Measurements from ENCODE around the gene ALX4.

ALX4 gene

GRCh38 chr11:44309478-44310205 is at the start of gene ALX4:
ALX4 (minus strand) TSS chr11:44310139; CDS start chr11:44310062, 77 bp downstream.
- DNase-seq (ENCODE audit: low spot score) = peak; percentile 34

DNA sequence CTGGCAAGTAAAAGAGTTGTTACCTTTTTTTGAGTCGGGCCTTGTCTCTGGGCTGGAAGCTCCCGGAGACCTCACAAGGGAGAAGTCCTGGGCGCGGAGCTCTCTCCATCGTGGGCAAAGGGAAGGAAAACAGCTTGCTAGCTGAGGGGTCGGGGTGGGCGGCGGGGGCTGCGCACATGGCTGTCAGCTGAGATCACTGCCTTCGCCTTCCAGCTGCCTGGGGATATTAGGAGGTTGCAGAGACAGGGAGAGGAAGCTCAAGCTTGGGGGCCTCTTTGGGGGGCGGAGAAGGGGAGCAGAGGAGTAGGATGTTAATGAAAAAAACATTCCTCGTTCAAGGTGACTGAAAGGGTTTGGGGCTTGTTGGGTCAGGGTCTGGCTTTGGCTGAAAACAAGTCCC is 49.2 kb upstream of the ALX4 start:
- DNase-seq (ENCODE audit: low spot score) = no peak

DNA sequence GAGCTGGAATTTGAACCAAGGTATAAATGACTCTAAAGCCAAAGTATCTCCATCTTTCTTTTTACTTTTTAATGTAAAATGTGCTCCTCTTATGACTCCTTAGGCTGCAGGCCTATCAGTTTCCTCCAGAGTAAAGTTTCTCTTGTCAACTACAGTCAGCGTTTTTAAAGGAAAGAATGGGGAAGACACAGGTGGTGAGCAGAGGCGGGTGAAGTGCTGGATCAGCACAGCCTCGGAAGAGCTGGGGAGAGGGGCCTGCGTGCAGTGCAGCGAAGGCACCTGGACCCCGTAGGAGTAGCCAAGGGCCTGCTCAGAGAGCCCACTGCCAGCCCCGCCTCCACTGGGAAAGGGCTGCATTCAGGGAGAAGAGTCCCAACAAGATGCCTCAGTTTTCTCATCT is 48.8 kb upstream of the ALX4 start:
- DNase-seq (ENCODE audit: low spot score) = no peak

DNA sequence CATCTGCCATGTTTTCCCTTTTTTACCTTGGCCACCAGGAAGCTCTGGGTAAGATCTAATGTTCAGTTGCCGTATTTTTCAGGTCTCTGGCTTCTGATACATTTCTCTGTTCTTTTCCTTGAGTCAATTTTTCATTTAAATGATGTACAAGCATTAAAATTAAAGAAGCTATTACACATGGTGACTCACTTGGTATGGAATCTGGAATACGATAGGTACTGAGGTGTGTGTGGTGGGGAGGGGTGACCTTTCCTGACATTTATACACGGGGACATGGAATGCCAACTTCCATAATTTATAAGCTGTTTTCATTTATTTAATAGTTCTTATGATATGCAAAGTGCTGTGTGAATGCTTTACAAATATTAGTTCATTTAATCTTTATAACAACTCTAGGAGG is 47.8 kb upstream of the ALX4 start:
- no peak for DNase-seq (ENCODE audit: low spot score)

DNA sequence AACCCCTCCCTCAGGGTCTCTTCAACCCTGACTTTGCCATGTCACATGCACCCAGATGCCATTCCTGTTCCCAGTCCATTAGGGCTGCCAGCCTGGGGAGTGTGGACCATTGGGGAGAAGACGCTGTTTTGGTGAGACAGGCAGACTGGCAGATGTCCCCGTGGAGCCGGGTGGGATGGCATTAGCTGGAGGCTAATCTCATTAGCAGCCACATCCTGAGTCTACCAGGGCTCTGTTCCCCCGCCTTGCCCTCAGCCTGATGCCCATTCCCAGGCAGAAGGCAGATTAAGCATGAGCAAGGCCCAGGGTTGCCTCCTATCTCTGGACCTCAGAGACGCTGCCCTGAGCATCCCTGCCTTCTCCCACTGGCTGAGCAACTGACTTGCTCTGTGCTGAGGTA is 46.4 kb upstream of the ALX4 start:
- DNase-seq (ENCODE audit: low spot score) = no peak

DNA sequence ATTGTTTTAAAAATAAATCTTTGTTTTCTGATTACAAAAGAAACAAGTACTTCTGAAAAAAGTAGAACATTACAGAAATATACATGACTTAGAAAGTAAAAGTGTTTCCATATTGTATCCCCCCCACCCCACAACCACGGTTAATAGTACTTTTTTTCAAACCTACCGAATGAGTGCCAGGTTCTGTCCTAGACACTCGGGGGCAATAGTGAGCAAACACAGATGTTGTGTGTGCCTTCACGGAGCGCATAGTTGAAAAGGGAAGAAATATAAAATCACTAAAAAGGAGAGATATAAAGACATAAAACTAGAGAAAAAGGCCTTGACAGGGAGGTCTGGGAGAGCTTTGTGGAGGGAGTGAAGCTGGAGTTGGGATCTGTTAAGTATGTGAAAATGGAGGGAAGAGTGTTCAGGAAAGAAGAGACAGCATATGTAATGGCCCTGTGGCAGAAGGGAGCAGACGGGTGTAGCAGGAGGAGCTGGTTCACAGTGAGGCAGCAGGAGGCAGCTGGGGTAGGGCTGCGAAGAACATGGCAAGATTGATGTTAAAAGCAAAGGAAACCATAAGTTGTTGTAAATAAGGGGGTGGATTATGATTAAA is 42.1 kb upstream of the ALX4 start:
- no peak for DNase-seq (ENCODE audit: low spot score)

DNA sequence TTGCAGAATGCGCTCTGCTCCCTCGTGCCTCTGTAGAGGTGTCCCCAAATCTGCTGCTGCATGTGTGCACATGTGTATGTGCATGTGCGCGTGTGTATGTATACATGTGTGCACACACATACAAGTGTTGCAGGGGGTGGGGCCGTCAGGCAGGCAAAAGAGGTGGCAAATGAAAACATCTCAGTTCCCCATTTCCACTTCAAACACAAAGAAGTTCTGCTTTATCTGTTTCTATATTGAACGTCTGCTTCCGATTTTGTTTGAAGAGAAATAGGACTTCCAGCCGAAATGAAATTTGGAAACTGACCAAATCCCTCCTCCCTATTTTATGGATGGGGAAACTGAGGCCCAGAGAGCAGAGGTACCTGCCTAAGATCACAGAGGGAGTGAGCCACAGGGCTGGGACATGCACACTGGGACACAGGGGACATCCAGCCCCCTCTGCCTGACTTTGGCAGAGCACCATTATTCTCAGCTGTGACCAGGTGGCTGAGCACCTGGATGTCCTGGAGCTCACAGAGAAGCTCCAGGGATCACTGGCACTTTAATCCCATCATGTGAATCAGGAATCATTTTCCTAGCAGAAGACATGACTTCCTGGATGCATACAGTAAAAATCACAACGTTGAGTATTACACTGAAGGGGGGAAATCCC is 41.2 kb upstream of the ALX4 start:
- DNase-seq (ENCODE audit: low spot score) = no peak

GRCh38 chr11:44349328-44349727 is 39.4 kb upstream of the ALX4 start:
- DNase-seq (ENCODE audit: low spot score) = no peak

GRCh38 chr11:44348721-44349120 is 38.8 kb upstream of the ALX4 start:
- no peak for DNase-seq (ENCODE audit: low spot score)

GRCh38 chr11:44348114-44348513 is 38.2 kb upstream of the ALX4 start:
- DNase-seq (ENCODE audit: low spot score) = no peak

DNA sequence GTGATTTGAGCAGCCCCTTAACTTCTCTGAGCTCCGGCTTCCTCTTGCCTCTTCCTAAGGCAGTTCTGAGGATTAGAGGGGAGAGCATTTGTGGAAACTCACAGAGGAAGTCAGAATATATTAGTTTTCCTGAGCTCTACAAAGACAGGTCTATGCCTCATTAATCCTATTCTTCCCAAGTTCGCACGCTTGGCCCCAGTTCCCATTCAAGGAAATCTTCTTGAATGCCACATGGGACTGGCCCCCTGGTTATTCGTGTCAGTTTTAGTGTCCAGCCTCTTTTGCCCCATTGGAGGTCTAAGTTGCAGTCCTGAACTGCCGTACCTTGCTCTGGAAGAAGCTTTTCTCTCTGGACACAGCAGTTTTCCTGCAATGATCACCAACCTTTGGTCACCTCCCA is 37.6 kb upstream of the ALX4 start:
- no peak for DNase-seq (ENCODE audit: low spot score)

GRCh38 chr11:44346983-44347382 is 37.0 kb upstream of the ALX4 start:
- DNase-seq (ENCODE audit: low spot score) = no peak

DNA sequence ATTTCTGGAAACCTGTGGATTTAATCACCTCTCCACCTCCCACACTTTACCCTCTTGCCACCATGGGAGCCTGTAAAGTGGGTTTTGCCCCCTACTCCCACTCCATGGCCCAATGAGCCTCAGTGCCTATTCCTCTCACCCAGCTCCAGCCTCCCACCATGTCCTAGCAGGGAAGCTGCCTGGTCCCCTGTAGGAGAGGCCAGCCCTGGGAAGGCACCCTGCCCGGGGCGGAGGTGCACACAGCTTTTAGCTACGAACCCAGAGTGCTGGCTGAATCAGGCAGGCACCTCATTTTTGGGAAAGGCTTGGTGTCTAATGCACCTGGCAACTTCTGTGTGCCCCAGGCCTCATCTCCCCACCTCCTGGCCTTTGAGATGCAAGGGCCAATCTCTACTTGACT is 35.8 kb upstream of the ALX4 start:
- no peak for DNase-seq (ENCODE audit: low spot score)

- no peak for DNase-seq (ENCODE audit: low spot score)
Observed at GRCh38 chr11:44344921-44345320, 35.0 kb upstream of the ALX4 start.

DNA sequence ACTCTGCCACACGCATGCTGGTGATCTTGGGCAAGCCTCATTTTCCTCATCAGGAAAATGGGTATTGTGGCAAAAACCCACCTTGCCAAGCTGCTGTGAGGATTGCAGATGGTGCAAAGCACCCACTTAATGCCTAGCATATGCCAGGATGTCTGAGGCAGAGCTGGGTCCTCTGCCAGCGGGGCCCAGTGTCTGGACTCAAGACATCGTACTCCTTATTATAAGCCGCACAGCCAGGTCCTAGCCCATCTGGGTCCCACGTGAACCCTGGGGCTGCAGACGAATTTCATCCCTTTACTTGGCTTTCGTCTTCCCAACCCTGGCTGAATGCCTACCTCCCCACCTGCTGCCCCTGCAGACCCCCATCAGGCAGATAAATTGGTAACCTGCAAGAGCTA is 34.5 kb upstream of the ALX4 start:
- DNase-seq (ENCODE audit: low spot score) = no peak

DNA sequence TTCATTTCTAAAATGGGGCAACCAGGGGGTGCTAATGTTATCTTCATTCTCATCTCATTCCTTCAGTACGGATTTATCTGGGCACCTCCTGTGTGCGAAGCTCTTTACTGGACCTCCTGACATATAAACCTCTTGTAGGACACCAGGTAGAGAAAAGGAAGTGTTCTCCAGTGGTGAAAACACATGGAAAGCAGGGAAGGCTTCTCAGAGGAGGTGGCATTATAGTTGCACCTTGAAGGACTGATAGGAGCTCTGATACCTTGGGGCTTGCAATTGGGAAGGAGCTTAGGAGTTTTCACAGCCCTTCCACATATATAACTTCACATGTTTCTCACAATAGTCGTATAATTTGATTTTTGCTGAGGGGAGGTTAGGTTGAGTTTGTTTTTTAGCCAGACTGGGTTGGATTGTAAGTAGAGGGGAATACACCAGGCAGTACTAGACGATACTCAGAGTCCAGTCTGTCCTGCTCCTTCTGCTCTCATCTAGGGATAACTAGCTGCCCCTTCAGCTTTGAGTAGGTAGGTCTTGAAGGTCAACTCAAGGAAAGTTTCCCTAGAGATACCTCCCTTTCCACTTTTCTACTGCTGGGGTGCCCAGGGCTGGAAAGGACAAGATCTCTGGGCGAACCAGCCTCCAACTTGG is 34.0 kb upstream of the ALX4 start:
- DNase-seq (ENCODE audit: low spot score) = no peak

DNA sequence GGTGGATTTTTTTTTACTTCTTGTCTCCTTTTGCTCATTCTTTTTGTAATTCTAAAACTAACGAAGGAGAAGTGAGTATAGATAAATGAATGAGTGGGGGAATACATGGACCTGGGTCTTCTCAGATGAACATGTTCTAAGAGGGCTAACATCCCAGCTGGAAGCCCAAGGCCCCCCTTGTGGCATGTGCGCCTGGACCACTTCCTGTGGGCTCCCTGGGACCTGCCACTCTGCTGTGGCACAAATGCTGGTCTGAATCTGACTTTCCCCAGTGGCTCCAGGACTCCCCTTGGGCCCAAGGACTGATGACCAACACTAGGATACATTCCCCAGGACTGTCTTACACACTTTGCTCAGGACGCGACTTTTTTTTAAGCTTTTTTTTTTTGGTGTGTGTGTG is 32.7 kb upstream of the ALX4 start:
- DNase-seq (ENCODE audit: low spot score) = no peak

DNA sequence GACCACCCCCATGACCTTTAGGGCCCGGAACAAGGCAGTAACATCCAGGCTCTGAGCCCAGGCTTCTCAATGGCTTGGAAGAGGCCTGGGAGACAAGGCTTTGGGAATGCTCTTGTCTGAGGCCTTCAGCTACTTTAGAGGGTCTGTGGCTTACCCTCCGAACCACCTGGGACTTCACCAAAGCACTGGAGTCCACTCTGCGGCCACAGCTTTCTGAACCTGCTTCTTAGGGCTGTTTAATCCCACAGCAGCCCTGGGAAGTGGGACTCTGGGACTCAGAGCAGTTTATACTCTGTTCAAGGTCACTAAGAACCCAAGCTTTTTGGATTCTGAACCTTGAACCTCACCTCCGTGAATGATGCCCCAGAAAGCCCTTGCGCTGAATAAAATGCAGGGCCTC is 30.7 kb upstream of the ALX4 start:
- no peak for DNase-seq (ENCODE audit: low spot score)

- DNase-seq (ENCODE audit: low spot score) = no peak
Observed at GRCh38 chr11:44339530-44339883, 29.6 kb upstream of the ALX4 start.

DNA sequence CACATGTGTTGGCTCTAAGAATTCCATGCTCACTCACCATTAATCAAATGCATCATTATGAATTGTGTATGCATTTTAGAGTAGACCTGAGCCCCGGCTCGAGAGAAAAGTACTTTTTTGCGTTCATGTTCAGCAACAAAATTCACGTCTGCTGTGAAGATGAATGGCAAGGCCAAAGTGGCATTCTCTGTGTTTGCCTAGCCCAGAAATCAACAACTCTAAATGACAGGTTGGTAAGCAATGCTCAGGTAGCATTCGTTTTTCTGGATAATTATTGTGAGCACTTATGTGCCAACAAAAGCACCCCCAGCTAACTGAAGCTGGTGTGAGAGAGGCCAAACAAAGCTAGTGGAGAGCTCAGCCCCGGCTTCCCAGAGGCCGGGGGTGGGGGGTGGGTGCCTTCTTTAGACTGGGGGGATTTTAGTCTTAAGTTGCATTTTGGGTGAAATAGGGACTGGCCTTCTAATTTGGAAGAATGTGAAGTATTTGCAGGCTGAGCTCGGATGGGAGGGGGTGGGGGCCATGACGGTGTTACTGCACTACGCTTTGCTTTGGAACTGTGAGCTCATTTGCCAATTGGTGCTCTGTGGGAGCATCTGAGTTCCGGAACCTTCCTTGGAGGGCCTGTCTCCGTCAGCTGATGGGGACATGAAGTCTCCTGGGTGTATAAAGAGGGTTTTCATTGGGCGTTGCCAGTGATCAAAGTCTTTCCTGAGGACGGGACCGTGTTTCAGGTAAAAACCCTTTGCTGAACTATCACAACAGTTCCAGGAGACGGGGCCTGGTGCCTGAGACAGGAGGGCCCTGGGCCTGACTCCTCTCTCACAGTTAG is 29.0 kb upstream of the ALX4 start:
- no peak for DNase-seq (ENCODE audit: low spot score)

DNA sequence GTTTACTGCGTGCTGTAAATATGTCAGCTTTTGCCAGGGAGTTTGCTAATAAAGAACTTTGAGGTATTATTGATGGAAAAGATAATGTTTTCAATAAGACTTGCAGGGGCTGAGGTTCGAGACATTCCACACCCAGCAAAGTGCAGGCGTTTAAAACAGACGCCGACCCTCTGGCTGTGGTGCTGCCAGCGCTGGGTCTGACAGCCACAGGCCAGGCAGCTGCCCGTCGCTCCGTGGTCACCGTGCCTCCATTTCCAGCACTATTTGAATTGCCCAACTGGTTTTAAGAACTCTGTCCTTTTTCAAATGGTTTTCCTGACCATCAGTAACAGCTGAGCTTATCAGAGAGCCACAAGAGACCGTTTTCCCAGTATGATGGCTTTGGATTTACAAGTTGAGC is 28.1 kb upstream of the ALX4 start:
- no peak for DNase-seq (ENCODE audit: low spot score)

- no peak for DNase-seq (ENCODE audit: low spot score)
Observed at GRCh38 chr11:44335919-44336318, 26.0 kb upstream of the ALX4 start.
